Activated CD4-positive, alpha-beta T cell treated with anti-CD3 and anti-CD28 coated beads for 36 hours (primary cell): ENCODE measurements around the gene AHCYL2. TPM values are rescaled to one million over a fixed set of nuclear protein-coding genes. Genes with fewer than 3 reads are reported as not detected.
A peak's percentile ranks its signal among the peaks of the same experiment; 100 is the strongest.
"Not testable (repeated sequence)": the region's sequence is repeated elsewhere in the genome, so short reads cannot be mapped to it uniquely, and the experiment has no call there.

Experiments used
- ATAC-seq: fragments of 200-7000 bp; cut with Tn5 transposase; one replicate; pipeline ENCODE4 v1.10.0; 2021; ENCODE audit warnings: mild to moderate bottlenecking, moderate library complexity
- CTCF ChIA-PET: fragments of 350-600 bp; sonication (Branson Sonifier 250); formaldehyde crosslinking; loops from one replicate; lab custom pipeline; 2021; ENCODE audit warnings: antibody characterized with exemption; lab: Charles Lee
- POLR2A ChIA-PET: fragments of 350-600 bp; sonication (Branson Sonifier 250); formaldehyde crosslinking; loops from one replicate; lab custom pipeline; 2021; ENCODE audit warnings: antibody characterized with exemption, inconsistent platforms; lab: Charles Lee
- DNase-seq: peaks from one replicate; pipeline ENCODE4 v3.0.0-alpha.2; 2020
- H3K27ac Mint-ChIP-seq: one replicate; pipeline ENCODE4 v1.8.0; 2021; ENCODE audit warnings: mixed read lengths
- H3K27me3 Mint-ChIP-seq: one replicate; pipeline ENCODE4 v1.8.0; 2021; ENCODE audit warnings: mixed read lengths
- H3K36me3 Mint-ChIP-seq: one replicate; pipeline ENCODE4 v1.8.0; 2021; ENCODE audit warnings: low read depth, mixed read lengths
- H3K4me1 Mint-ChIP-seq: one replicate; pipeline ENCODE4 v1.8.0; 2021; ENCODE audit warnings: mixed read lengths
- H3K4me3 Mint-ChIP-seq: one replicate; pipeline ENCODE4 v1.8.0; 2021; ENCODE audit warnings: mild to moderate bottlenecking, moderate library complexity, mixed read lengths
- H3K9me3 Mint-ChIP-seq: one replicate; pipeline ENCODE4 v1.8.0; 2021; ENCODE audit warnings: low read depth, mixed read lengths
- intact Hi-C, 2 experiments: fragments of 100-400 bp; cut with DNase I in 1 of 2; cut with micrococcal nuclease in 1 of 2; formaldehyde crosslinking; loops; one replicate each; pipeline versions ENCODE4 v1.14.2 to v1.15.1; 2022 to 2024; cut with DNase I, micrococcal nuclease
- total RNA-seq, 2 experiments: library from RNA; stranded (reverse); gene quantifications; one replicate each; pipeline ENCODE4 v1.2.3, GENCODE V29; 2021

AHCYL2 gene
- total RNA-seq, 2 experiments from 2014 or later: 14.1 to 14.9 TPM

- H3K4me3 Mint-ChIP-seq: no peak overlapping the region
Observed at GRCh38 chr7:129210256-129210988, 14.4 kb upstream of the AHCYL2 start.

GRCh38 chr7:129210989-129211312 lies 13.9 kb upstream of the AHCYL2 start:
- no peaks in the 10 kb centered on the region for H3K36me3 Mint-ChIP-seq
- H3K4me3 Mint-ChIP-seq: no peak overlapping the region
- no peaks in the 10 kb centered on the region for H3K4me1 Mint-ChIP-seq
- CTCF ChIA-PET: interaction anchor here (0.5 to 5.9 kb wide), 15 partner anchors 7 to 471 kb away, joined by 3 to 58 read pairs (median 4); partner anchors contain the start of gene ATP6V1F
- DNase-seq: no peak
- H3K27me3 Mint-ChIP-seq: no peaks in the 10 kb centered on the region
- intact Hi-C loops: loop anchor here (1.0 to 2.0 kb wide), 2 partner anchors 47 to 306 kb away; no protein-coding TSS in a partner anchor
- ATAC-seq: no peak
- no peak overlapping the region for H3K27ac Mint-ChIP-seq
- H3K9me3 Mint-ChIP-seq: no peaks in the 10 kb centered on the region
- POLR2A ChIA-PET: no interaction called here

More at GRCh38 chr7:129210256-129210988, 14.4 kb upstream of the AHCYL2 start:
- no peaks in the 10 kb centered on the region for H3K36me3 Mint-ChIP-seq
- no peaks in the 10 kb centered on the region for H3K4me1 Mint-ChIP-seq
- intact Hi-C loops: loop anchor here (1.0 to 2.0 kb wide), 2 partner anchors 46 to 306 kb away; no protein-coding TSS in a partner anchor
- ChIA-PET CTCF (interaction anchor here (0.5 to 5.9 kb wide), 20 partner anchors 8 to 348 kb away, joined by 3 to 58 read pairs (median 4); partner anchors contain the start of gene ATP6V1F), POLR2A (no interaction called here)
- DNase-seq: peak; percentile 87
- no peaks in the 10 kb centered on the region for H3K27me3 Mint-ChIP-seq
- H3K27ac Mint-ChIP-seq: no peak overlapping the region
- ATAC-seq: peak; percentile 92
- H3K9me3 Mint-ChIP-seq: no peaks in the 10 kb centered on the region

- no peaks in the 10 kb centered on the region for H3K9me3 Mint-ChIP-seq
- ChIA-PET POLR2A (no interaction called here), CTCF (interaction anchor here (0.7 to 2.7 kb wide), 4 partner anchors 42 to 292 kb away, joined by 3 to 10 read pairs (median 4); no protein-coding TSS in a partner anchor)
Observed at GRCh38 chr7:129212126-129212525, 12.7 kb upstream of the AHCYL2 start.

GRCh38 chr7:129212596-129212995 lies 12.2 kb upstream of the AHCYL2 start:
- H3K27ac Mint-ChIP-seq: no peak overlapping the region
- DNase-seq (no peak), ATAC-seq (no peak)
- POLR2A ChIA-PET: no interaction called here
- no peaks in the 10 kb centered on the region for H3K27me3 Mint-ChIP-seq
- intact Hi-C loops: no loop called here
- no peaks in the 10 kb centered on the region for H3K36me3 Mint-ChIP-seq
- CTCF ChIA-PET: interaction anchor here (0.8 to 2.7 kb wide), 5 partner anchors 43 to 86 kb away, joined by 3 to 20 read pairs (median 4); no protein-coding TSS in a partner anchor
- no peak overlapping the region for H3K4me3 Mint-ChIP-seq
- no peaks in the 10 kb centered on the region for H3K4me1 Mint-ChIP-seq
- no peaks in the 10 kb centered on the region for H3K9me3 Mint-ChIP-seq

More at GRCh38 chr7:129212126-129212525, 12.7 kb upstream of the AHCYL2 start:
- intact Hi-C loops: no loop called here
- H3K4me1 Mint-ChIP-seq: no peaks in the 10 kb centered on the region
- no peaks in the 10 kb centered on the region for H3K36me3 Mint-ChIP-seq
- ATAC-seq: no peak
- no peaks in the 10 kb centered on the region for H3K27me3 Mint-ChIP-seq
- H3K27ac Mint-ChIP-seq: no peak overlapping the region
- no peak for DNase-seq
- H3K4me3 Mint-ChIP-seq: no peak overlapping the region

GRCh38 chr7:129213828-129214227 lies 11.0 kb upstream of the AHCYL2 start:
- ChIA-PET POLR2A (no interaction called here), CTCF (interaction anchor here (0.7 to 2.5 kb wide), 8 partner anchors 50 to 612 kb away, joined by 3 to 20 read pairs (median 4); no protein-coding TSS in a partner anchor)
- no peaks in the 10 kb centered on the region for H3K36me3 Mint-ChIP-seq
- H3K4me3 Mint-ChIP-seq: no peak overlapping the region
- no peaks in the 10 kb centered on the region for H3K27me3 Mint-ChIP-seq
- H3K27ac Mint-ChIP-seq: no peak overlapping the region
- H3K9me3 Mint-ChIP-seq: no peaks in the 10 kb centered on the region
- H3K4me1 Mint-ChIP-seq: no peaks in the 10 kb centered on the region
- intact Hi-C loops: no loop called here
- ATAC-seq: peak; percentile 24
- DNase-seq: peak; percentile 51

- ATAC-seq, H3K27ac Mint-ChIP-seq, intact Hi-C loops, H3K4me3 Mint-ChIP-seq, H3K4me1 Mint-ChIP-seq, H3K27me3 Mint-ChIP-seq, DNase-seq, H3K36me3 Mint-ChIP-seq, H3K9me3 Mint-ChIP-seq, POLR2A ChIA-PET: not testable (repeated sequence)
- CTCF ChIA-PET: interaction anchor here (2.5 kb wide), 1 partner anchor 56 kb away, joined by 8 read pairs; no protein-coding TSS in a partner anchor
Observed at GRCh38 chr7:129215691-129216090, 9.1 kb upstream of the AHCYL2 start.

GRCh38 chr7:129216101-129216715 lies 8.6 kb upstream of the AHCYL2 start:
- H3K9me3 Mint-ChIP-seq, CTCF ChIA-PET, ATAC-seq, DNase-seq, H3K27ac Mint-ChIP-seq, H3K27me3 Mint-ChIP-seq, intact Hi-C loops, H3K4me3 Mint-ChIP-seq, POLR2A ChIA-PET, H3K36me3 Mint-ChIP-seq, H3K4me1 Mint-ChIP-seq: not testable (repeated sequence)

GRCh38 chr7:129216821-129217416 lies 7.9 kb upstream of the AHCYL2 start:
- intact Hi-C loops, ATAC-seq, H3K4me3 Mint-ChIP-seq, DNase-seq, H3K36me3 Mint-ChIP-seq, POLR2A ChIA-PET, H3K27ac Mint-ChIP-seq, H3K4me1 Mint-ChIP-seq, H3K27me3 Mint-ChIP-seq, H3K9me3 Mint-ChIP-seq: not testable (repeated sequence)
- CTCF ChIA-PET: interaction anchor here (0.7 to 9.8 kb wide), 15 partner anchors 10 to 745 kb away, joined by 3 to 239 read pairs (median 12); no protein-coding TSS in a partner anchor

- Mint-ChIP-seq H3K4me3 (no peak overlapping the region), H3K27ac (peak overlapping the region; percentile 55), H3K4me1 (peaks cover 13% of the 10 kb centered on the region), H3K36me3 (no peaks in the 10 kb centered on the region), H3K9me3 (no peaks in the 10 kb centered on the region), H3K27me3 (no peaks in the 10 kb centered on the region)
- CTCF ChIA-PET: interaction anchor here (0.6 to 9.8 kb wide), 57 partner anchors 9 to 762 kb away, joined by 3 to 239 read pairs (median 6); no protein-coding TSS in a partner anchor
- ATAC-seq (peak; percentile 88), DNase-seq (peak; percentile 87)
- intact Hi-C loops: loop anchor here (1.0 to 2.0 kb wide), 3 partner anchors 53 to 156 kb away; no protein-coding TSS in a partner anchor
- POLR2A ChIA-PET: interaction anchor here (0.5 to 0.6 kb wide), 2 partner anchors 55 to 628 kb away, joined by 3 to 4 read pairs; no protein-coding TSS in a partner anchor
Observed at GRCh38 chr7:129218514-129219062, 6.2 kb upstream of the AHCYL2 start.

- ChIA-PET CTCF (interaction anchor here (0.5 to 9.8 kb wide), 44 partner anchors 8 to 761 kb away, joined by 3 to 239 read pairs (median 7); no protein-coding TSS in a partner anchor), POLR2A (interaction anchor here (0.5 kb wide), 1 partner anchor 629 kb away, joined by 4 read pairs; no protein-coding TSS in a partner anchor)
- H3K4me1 Mint-ChIP-seq: peaks cover 15% of the 10 kb centered on the region
- H3K9me3 Mint-ChIP-seq, H3K27ac Mint-ChIP-seq, DNase-seq, ATAC-seq, H3K27me3 Mint-ChIP-seq, H3K4me3 Mint-ChIP-seq, H3K36me3 Mint-ChIP-seq: not testable (repeated sequence)
- intact Hi-C loops: loop anchor here in 1 of 2 experiments (2.0 kb wide), 1 partner anchor 156 kb away; no protein-coding TSS in a partner anchor
Observed at GRCh38 chr7:129219166-129219565, 5.7 kb upstream of the AHCYL2 start.
